Mucosa of descending colon (tissue), 3 donors: ENCODE data around the gene PAXX. TPM values are rescaled to one million over a fixed set of nuclear protein-coding genes. Genes with fewer than 3 reads are reported as not detected.

Source experiments
- ATAC-seq: fragments of 200-7000 bp; cut with Tn5 transposase; one replicate; pipeline ENCODE4 v1.9.1; 2020; ENCODE audit warnings: mild to moderate bottlenecking, moderate library complexity
- DNase-seq, 3 donors: peaks; one replicate each; pipeline ENCODE4 v3.0.0-alpha.2; 2020
- H3K36me3 ChIP-seq: fragments of 200-600 bp; one replicate; pipeline ENCODE4 v1.8.0; 2021; ENCODE audit warnings: low read depth, mild to moderate bottlenecking
- H3K4me1 ChIP-seq: fragments of 200-600 bp; one replicate; pipeline ENCODE4 v1.8.0; 2021; ENCODE audit warnings: low read depth, mild to moderate bottlenecking
- H3K4me3 ChIP-seq: fragments of 200-600 bp; one replicate; pipeline ENCODE4 v1.8.0; 2021; ENCODE audit warnings: mild to moderate bottlenecking
- H3K9me3 ChIP-seq: fragments of 200-600 bp; one replicate; pipeline ENCODE4 v1.8.0; 2021; ENCODE audit warnings: mild to moderate bottlenecking
- CTCF ChIP-seq: fragments of 200-600 bp; IDR thresholded peaks from one replicate; pipeline ENCODE4 v1.8.0; 2022; ENCODE audit warnings: antibody characterized with exemption, mild to moderate bottlenecking
- intact Hi-C, 2 donors: fragments of 100-400 bp; cut with DNase I in 1 of 2; cut with micrococcal nuclease in 1 of 2; formaldehyde crosslinking; loops; one replicate each; pipeline versions ENCODE4 v1.11.0 to v1.11.1; 2022; cut with DNase I, micrococcal nuclease
- total RNA-seq, 3 donors: library from RNA; stranded (reverse); fragmentation: NEBNext Ultra II Directional in 2 of 3; extraction: Animal tissue kit (Norgen Biotek cat#: 25700) in 2 of 3; gene quantifications; one replicate each; pipeline versions ENCODE4 v1.2.1 to v1.2.4, GENCODE V29; 2021 to 2023
- donor health status: DM: no; HTN: no; CAD: no; lungs with moderate emphysema.
- donor health status: DM: no; HTN: no; CAD: no.
- donor health status: DM: no; HTN: yes; CAD: no.

The PAXX gene
- total RNA-seq, 3 donors from 2014 or later = 32.0 to 39.9 (median 34.1) TPM

- Histone ChIP-seq H3K36me3 (no peaks in the 10 kb centered on the region), H3K4me1 (peaks cover 4% of the 10 kb centered on the region), H3K9me3 (no peaks in the 10 kb centered on the region), H3K4me3 (no peak overlapping the region)
- no peak for DNase-seq
- no peak for TF ChIP-seq CTCF
- no peak for ATAC-seq
- intact Hi-C loops = no loop called here
Measured at GRCh38 chr9:136958898-136959850, 33.0 kb upstream of the PAXX start.

- no peaks in the 10 kb centered on the region for H3K36me3 ChIP-seq
- H3K9me3 ChIP-seq = no peaks in the 10 kb centered on the region
- TF ChIP-seq CTCF = no peak
- H3K4me3 ChIP-seq = no peak overlapping the region
- intact Hi-C loops = no loop called here
- peak; percentile 10 for ATAC-seq
- peaks cover 9% of the 10 kb centered on the region for H3K4me1 ChIP-seq
- peak in 1 of 3 donors; percentile 70 for DNase-seq
Measured at GRCh38 chr9:136960212-136960937, 31.8 kb upstream of the PAXX start.

GRCh38 chr9:136960938-136961275 lies 31.3 kb upstream of the PAXX start:
- intact Hi-C loops = no loop called here
- Histone ChIP-seq H3K4me3 (no peak overlapping the region), H3K36me3 (no peaks in the 10 kb centered on the region), H3K4me1 (peaks cover 9% of the 10 kb centered on the region), H3K9me3 (no peaks in the 10 kb centered on the region)
- ATAC-seq = no peak
- no peak for TF ChIP-seq CTCF
- DNase-seq = no peak

- no peak for ATAC-seq
- intact Hi-C loops = no loop called here
- H3K4me1 ChIP-seq = peaks cover 9% of the 10 kb centered on the region
- TF ChIP-seq CTCF = no peak
- H3K36me3 ChIP-seq = no peaks in the 10 kb centered on the region
- no peak for DNase-seq
- H3K9me3 ChIP-seq = no peaks in the 10 kb centered on the region
- no peak overlapping the region for H3K4me3 ChIP-seq
Measured at GRCh38 chr9:136961279-136962065, 30.8 kb upstream of the PAXX start.

- H3K36me3 ChIP-seq = no peaks in the 10 kb centered on the region
- no peak overlapping the region for H3K4me3 ChIP-seq
- ATAC-seq (no peak), DNase-seq (no peak)
- H3K9me3 ChIP-seq = no peaks in the 10 kb centered on the region
- intact Hi-C loops = no loop called here
- H3K4me1 ChIP-seq = peaks cover 9% of the 10 kb centered on the region
- TF ChIP-seq CTCF = no peak
Measured at GRCh38 chr9:136962163-136962562, 30.1 kb upstream of the PAXX start.
